Nephron progenitor cell (in vitro differentiated cells): ENCODE data around the gene SUSD4.

Experiments
- DNase-seq: peaks from one replicate; pipeline ENCODE4 v3.0.0; 2021
- H3K27ac Mint-ChIP-seq: 2 replicates; pipeline ENCODE4 v1.8.0; 2021; ENCODE audit warnings: mild to moderate bottlenecking, moderate library complexity, mixed read lengths
- H3K27me3 Mint-ChIP-seq: 2 replicates; pipeline ENCODE4 v1.8.0; 2021; ENCODE audit warnings: mild to moderate bottlenecking, low read depth, mixed read lengths; ENCODE audit not compliant: poor library complexity
- H3K36me3 Mint-ChIP-seq: 2 replicates; pipeline ENCODE4 v1.8.0; 2021; ENCODE audit warnings: low read depth, mixed read lengths
- H3K4me1 Mint-ChIP-seq: 2 replicates; pipeline ENCODE4 v1.8.0; 2021; ENCODE audit warnings: mixed read lengths
- H3K4me3 Mint-ChIP-seq: 2 replicates; pipeline ENCODE4 v1.8.0; 2021; ENCODE audit warnings: mild to moderate bottlenecking, moderate library complexity, mixed read lengths
- H3K9me3 Mint-ChIP-seq: 2 replicates; pipeline ENCODE4 v1.8.0; 2021; ENCODE audit warnings: mild to moderate bottlenecking, moderate library complexity, mixed read lengths
- CTCF ChIP-seq: fragments of 200-600 bp; sonication (generic); IDR thresholded peaks from 2 replicates; pipeline ENCODE4 v1.5.0; 2021; ENCODE audit warnings: antibody characterized with exemption

SUSD4 gene

GRCh38 chr1:223264983-223265908, 98.7 kb downstream of the SUSD4 start:
- H3K27me3 Mint-ChIP-seq = peaks cover 6% of the 10 kb centered on the region
- no peaks in the 10 kb centered on the region for H3K36me3 Mint-ChIP-seq
- no peak overlapping the region for H3K27ac Mint-ChIP-seq
- no peak for DNase-seq
- no peaks in the 10 kb centered on the region for H3K9me3 Mint-ChIP-seq
- no peak overlapping the region for H3K4me3 Mint-ChIP-seq
- peaks cover 40% of the 10 kb centered on the region for H3K4me1 Mint-ChIP-seq
- TF ChIP-seq CTCF = no peak

GRCh38 chr1:223264529-223264928, 99.4 kb downstream of the SUSD4 start:
- TF ChIP-seq CTCF = no peak
- no peak overlapping the region for H3K4me3 Mint-ChIP-seq
- no peak overlapping the region for H3K27ac Mint-ChIP-seq
- no peaks in the 10 kb centered on the region for H3K36me3 Mint-ChIP-seq
- peaks cover 47% of the 10 kb centered on the region for H3K4me1 Mint-ChIP-seq
- H3K27me3 Mint-ChIP-seq = peaks cover 6% of the 10 kb centered on the region
- no peaks in the 10 kb centered on the region for H3K9me3 Mint-ChIP-seq
- DNase-seq = no peak

- H3K9me3 Mint-ChIP-seq = no peaks in the 10 kb centered on the region
- no peak for TF ChIP-seq CTCF
- DNase-seq = no peak
- H3K4me1 Mint-ChIP-seq = peaks cover 58% of the 10 kb centered on the region
- H3K27me3 Mint-ChIP-seq = peaks cover 6% of the 10 kb centered on the region
- H3K4me3 Mint-ChIP-seq = no peak overlapping the region
- no peak overlapping the region for H3K27ac Mint-ChIP-seq
- no peaks in the 10 kb centered on the region for H3K36me3 Mint-ChIP-seq
Measured at GRCh38 chr1:223261914-223262313, 102.1 kb downstream of the SUSD4 start.

- Mint-ChIP-seq H3K9me3 (no peaks in the 10 kb centered on the region), H3K27ac (no peak overlapping the region), H3K4me3 (no peak overlapping the region), H3K36me3 (no peaks in the 10 kb centered on the region), H3K4me1 (peaks cover 56% of the 10 kb centered on the region), H3K27me3 (peaks cover 2% of the 10 kb centered on the region)
- no peak for DNase-seq
- TF ChIP-seq CTCF = no peak
Measured at GRCh38 chr1:223260712-223261111, 103.3 kb downstream of the SUSD4 start.

GRCh38 chr1:223259462-223259861, 104.5 kb downstream of the SUSD4 start:
- Mint-ChIP-seq H3K4me3 (no peak overlapping the region), H3K27me3 (peaks cover 2% of the 10 kb centered on the region), H3K4me1 (peaks cover 54% of the 10 kb centered on the region), H3K27ac (no peak overlapping the region), H3K9me3 (no peaks in the 10 kb centered on the region), H3K36me3 (no peaks in the 10 kb centered on the region)
- no peak for TF ChIP-seq CTCF
- no peak for DNase-seq

GRCh38 chr1:223258751-223259198, 105.2 kb downstream of the SUSD4 start:
- no peak for DNase-seq
- Mint-ChIP-seq H3K36me3 (no peaks in the 10 kb centered on the region), H3K27me3 (no peaks in the 10 kb centered on the region), H3K4me1 (peaks cover 54% of the 10 kb centered on the region), H3K4me3 (no peak overlapping the region), H3K9me3 (no peaks in the 10 kb centered on the region), H3K27ac (no peak overlapping the region)
- no peak for TF ChIP-seq CTCF
